HG03025 (cell line): ENCODE data around the gene CELF1.
"Not testable (repeated sequence)": the region's sequence is repeated elsewhere in the genome, so short reads cannot be mapped to it uniquely, and the experiment has no call there.

ENCODE experiments used
- ATAC-seq: cut with Tn5 transposase; IDR thresholded peaks from one replicate; pipeline ENCODE4 v1.9.1; 2021; ENCODE audit warnings: mild to moderate bottlenecking, moderate library complexity; ENCODE audit not compliant: unreplicated experiment, low FRiP score

Gene CELF1

GRCh38 chr11:47577460-47578041, 24.6 kb upstream of the CELF1 start:
- ATAC-seq = no peak

DNA sequence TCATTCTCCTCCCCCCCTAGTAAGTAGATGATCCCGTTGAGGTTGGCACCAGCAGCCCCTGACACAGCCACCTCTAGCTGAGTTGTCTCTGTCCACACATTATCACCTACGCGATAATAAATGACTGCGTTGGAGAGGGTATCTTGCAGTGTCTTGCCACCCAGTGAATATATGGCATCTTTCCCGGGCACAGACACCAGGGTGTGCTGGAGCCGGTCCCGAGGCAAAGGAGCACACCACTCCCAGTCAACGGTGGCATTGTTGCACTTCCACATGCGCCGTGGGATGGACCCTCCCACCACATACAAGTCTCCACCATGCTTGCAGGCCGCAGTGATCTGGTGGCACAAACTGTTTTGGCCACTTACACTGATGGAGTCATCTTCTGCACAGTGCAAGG, 20.4 kb upstream of the CELF1 start:
- no peak for ATAC-seq

DNA sequence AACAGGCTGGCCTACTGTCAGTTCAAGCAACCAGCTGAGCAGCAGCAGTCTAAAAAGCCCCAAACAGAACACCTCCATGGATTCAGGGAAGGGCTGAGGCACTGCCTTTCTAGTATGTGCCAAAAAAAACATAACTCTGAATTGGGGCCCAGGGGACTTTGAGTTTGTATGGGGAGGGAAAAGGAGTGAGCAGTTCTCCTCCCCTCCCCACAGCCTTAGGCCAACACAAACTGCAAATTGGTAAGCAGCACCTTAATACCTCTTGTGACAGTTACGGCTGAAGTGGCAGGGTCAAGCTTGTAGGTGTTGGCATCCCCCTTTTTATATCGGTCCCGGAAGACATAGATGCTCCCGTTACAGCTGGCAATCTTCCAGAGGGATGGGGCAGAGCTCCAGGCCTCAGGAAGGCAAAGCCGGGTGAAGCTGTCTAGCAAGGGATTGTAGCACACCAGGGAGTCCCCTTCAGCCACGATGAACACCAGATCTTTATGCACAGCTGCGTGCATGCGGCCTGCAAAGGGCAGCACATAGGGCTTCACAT, 19.9 kb upstream of the CELF1 start:
- ATAC-seq = no peak

GRCh38 chr11:47571895-47572294, 19.0 kb upstream of the CELF1 start:
- ATAC-seq = no peak

- ATAC-seq = no peak
Measured at GRCh38 chr11:47571357-47571729, 18.4 kb upstream of the CELF1 start.

GRCh38 chr11:47570651-47571356, 17.9 kb upstream of the CELF1 start:
- no peak for ATAC-seq

DNA sequence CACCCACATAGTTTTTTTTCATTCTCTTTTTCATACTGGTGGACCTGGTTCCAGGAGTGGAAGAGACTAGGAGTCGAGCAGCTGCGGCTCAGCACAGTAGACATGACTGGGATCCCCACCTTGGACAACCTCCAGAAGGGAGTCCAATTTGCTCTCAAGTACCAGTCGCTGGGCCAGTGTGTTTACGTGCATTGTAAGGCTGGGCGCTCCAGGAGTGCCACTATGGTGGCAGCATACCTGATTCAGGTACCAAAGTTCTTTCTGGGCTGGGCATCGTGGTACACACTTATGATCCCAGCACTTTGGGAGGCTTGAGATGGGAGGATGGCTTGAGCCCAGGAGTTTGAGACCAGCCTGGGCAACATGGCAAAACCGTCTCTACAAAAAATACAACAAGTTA, 16.7 kb upstream of the CELF1 start:
- no peak for ATAC-seq

DNA sequence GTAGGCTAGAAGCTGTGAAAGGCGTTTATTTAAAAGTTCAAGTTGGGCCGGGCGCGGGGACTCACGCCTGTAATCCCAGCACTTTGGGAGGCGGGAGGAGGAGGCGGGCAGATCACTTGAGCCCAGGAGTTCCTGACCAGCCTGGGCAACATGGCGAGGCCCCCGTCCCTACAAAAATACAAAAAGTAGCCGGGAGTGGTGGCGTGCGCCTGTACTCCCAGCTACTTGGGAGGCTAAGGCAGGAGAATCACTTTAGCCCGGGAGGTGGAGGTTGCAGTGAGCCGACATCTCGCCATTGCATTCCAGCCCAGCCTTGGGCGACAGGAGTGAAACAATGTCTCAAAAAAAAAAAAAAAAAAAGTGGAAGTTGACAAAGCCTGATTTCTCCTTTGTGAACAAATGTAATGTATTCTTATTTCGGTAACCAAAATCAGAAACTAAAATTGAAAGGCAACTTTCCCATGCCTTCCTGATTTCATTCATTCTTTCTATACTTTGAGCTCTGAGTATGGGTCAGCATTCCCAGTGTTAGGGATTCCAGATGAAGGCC, 13.3 kb upstream of the CELF1 start:
- no peak for ATAC-seq

- no peak for ATAC-seq
Measured at GRCh38 chr11:47565340-47566148, 12.6 kb upstream of the CELF1 start, which contains the start of gene PTPMT1. PTPMT1 (plus strand) TSS chr11:47565599; CDS start chr11:47565623, 24 bp downstream.

GRCh38 chr11:47564933-47565339, 12.0 kb upstream of the CELF1 start:
- ATAC-seq = no peak

DNA sequence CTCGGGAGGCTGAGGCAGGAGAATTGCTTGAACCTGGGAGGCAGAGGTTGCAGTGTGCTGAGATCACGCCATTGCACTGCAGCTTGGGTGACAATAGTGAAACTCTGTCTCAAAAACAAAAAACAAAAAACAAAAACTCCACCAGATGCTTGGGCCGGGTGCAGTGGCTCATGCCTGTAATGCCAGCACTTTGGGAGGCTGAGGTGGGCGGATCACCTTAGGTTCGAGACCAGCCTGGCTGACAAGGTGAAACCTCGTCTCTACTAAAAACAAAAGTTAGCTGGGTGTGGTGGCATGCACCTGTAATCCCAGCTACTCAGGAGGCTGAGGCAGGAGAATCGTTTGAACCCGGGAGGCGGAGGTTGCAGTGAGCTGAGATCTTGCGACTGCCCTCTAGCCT, 11.4 kb upstream of the CELF1 start:
- ATAC-seq = not testable (repeated sequence)

DNA sequence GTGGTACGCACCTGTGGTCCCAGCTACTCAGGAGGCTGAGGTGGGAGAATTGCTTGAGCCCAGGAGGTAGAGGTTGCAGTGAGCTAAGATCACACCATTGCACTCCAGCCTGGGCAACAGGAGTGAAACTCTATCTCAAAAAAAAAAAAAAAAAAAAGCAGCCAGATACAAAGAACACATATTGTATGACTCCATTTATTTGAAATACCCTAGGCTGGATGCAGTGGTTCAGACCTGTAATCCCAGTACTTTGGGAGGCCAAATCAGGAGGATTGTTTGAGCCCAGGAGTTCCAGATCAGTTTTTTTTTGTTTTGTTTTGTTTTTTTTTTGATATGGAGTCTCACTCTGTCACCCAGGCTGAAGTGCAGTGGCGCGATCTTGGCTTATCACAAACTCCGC, 9.5 kb upstream of the CELF1 start:
- ATAC-seq = not testable (repeated sequence)

- ATAC-seq = no peak
Measured at GRCh38 chr11:47560426-47560825, 7.5 kb upstream of the CELF1 start.

GRCh38 chr11:47558695-47559094, 5.8 kb upstream of the CELF1 start:
- ATAC-seq = no peak

DNA sequence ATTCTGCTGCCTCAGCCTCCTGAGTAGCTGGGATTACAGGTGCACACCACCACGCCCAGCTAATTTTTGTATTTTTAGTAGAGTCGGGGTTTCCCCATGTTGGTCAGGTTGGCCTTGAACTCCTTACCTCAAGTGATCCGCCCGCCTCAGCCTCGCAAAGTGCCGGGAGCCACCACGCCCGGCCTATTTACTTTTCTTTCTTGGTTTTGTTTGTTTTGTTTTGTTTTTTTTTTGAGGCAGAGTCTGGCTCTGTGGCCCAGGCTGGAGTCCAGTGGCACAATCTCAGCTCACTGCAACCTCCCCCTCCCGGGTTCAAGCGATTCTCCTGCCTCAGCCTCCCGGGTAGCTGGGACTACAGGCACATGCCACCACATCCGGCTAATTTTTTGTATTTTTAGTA, 4.1 kb upstream of the CELF1 start:
- not testable (repeated sequence) for ATAC-seq

DNA sequence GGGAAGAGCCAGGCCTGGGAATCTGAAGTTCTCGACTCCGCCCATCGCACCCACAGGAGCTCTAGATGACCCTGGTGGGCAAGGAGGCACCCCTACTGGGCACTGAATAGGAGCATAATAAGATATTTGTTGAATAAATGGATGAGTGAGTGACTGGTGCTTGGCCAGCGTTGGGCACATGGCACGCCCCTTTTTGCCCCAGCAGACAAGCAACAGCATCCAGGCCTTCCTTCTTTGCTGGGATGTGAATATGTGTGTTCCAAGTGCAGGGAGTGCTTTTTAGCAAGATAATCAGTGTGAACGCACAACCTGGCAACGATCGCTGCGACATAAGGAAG, 443 bp upstream of the CELF1 start:
- ATAC-seq = peak; percentile 13

GRCh38 chr11:47552056-47552565, 821 bp downstream of the CELF1 start:
- ATAC-seq = no peak

DNA sequence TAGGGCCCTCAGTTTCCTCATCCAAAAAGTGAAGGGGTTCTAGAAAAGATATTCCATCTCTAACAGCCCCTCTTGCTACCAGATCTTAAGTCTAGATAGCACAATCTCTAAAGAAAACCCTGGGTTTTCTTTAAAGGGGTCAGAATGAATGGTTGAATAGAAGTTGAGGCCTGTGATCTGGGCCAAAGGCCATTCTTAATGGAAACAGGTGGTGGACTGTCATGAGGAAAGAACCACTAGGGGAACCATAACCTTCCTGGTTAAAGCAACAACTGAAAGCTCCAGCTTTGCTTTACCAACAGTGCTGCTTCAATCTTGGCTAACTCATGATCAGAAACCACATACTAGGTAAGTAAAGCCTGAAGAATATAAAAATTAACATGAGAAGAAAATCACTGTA, 1.8 kb downstream of the CELF1 start:
- no peak for ATAC-seq

DNA sequence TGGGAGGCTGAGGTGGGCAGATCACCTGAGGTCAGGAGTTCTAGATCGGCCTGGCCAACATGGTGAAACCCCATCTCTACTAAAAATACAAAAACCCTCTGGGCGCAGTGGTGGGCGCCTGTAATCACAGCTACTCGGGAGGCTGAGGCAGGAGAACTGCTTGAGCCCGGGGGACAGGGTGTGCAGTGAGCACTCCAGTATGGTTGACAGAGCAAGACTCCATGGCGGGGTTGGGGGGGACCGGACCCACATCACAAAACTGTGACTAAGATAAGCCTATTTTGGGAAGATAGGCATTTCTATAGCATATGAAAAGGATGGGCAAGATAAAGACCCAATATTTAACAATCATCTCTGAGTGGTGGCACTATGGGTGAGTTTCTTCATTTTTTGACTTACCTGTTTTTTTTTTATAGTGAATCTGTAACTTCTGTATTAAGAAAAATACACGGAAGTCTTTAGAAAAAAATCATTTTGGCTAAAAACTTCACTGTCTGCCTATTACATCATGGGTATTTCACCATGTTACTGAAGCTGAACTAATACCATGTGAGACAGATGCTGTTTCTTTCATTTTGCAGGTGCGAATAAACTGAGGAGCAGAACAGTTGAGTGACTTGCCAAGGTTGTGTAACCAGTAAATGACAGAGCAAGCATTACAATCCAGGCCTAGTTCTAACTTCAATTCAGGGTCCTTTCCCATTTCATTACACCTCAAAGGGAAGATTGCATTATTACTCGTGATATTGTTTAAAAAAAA, 2.5 kb downstream of the CELF1 start:
- ATAC-seq = no peak

GRCh38 chr11:47546274-47546673, 6.7 kb downstream of the CELF1 start:
- not testable (repeated sequence) for ATAC-seq
